ENCODE results near the gene CD276. TPM values are rescaled to one million over a fixed set of nuclear protein-coding genes. Genes with fewer than 3 reads are reported as not detected.

Gene CD276
- total and polyA plus RNA-seq, 7 donors = 7.3 to 15.0 (median 8.9) TPM

- no peaks in the 10 kb centered on the region for H3K36me3 ChIP-seq (ENCODE audit: insufficient read depth in 1 of 2, low read depth in 1 of 2)
- TF ChIP-seq, protein P1, sequence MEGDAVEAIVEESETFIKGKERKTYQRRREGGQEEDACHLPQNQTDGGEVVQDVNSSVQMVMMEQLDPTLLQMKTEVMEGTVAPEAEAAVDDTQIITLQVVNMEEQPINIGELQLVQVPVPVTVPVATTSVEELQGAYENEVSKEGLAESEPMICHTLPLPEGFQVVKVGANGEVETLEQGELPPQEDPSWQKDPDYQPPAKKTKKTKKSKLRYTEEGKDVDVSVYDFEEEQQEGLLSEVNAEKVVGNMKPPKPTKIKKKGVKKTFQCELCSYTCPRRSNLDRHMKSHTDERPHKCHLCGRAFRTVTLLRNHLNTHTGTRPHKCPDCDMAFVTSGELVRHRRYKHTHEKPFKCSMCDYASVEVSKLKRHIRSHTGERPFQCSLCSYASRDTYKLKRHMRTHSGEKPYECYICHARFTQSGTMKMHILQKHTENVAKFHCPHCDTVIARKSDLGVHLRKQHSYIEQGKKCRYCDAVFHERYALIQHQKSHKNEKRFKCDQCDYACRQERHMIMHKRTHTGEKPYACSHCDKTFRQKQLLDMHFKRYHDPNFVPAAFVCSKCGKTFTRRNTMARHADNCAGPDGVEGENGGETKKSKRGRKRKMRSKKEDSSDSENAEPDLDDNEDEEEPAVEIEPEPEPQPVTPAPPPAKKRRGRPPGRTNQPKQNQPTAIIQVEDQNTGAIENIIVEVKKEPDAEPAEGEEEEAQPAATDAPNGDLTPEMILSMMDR (IDR thresholded peaks at IDR 0.05) = no peak
- H3K27me3 ChIP-seq (ENCODE audit: insufficient read depth in 3 of 3, low read length in 2 of 3) = peaks cover 0 to 17% (median 0%) of the 10 kb centered on the region in 3 donors
- no peaks in the 10 kb centered on the region for H3K4me1 ChIP-seq
- intact Hi-C loops (cut with DNase I) = no loop called here
- DNase-seq = no peak
- WGBS, 3 donors = 90 to 95% (median 92%) methylated on average over 25 of the region's 25 CpGs
- H3K9me3 ChIP-seq = no peaks in the 10 kb centered on the region
- no peak overlapping the region for H3K4me3 ChIP-seq
- no peak for ATAC-seq
- no peak overlapping the region for H3K27ac ChIP-seq
Observed at GRCh38 chr15:73740152-73741048, 56.2 kb downstream of the CD276 start.

DNA sequence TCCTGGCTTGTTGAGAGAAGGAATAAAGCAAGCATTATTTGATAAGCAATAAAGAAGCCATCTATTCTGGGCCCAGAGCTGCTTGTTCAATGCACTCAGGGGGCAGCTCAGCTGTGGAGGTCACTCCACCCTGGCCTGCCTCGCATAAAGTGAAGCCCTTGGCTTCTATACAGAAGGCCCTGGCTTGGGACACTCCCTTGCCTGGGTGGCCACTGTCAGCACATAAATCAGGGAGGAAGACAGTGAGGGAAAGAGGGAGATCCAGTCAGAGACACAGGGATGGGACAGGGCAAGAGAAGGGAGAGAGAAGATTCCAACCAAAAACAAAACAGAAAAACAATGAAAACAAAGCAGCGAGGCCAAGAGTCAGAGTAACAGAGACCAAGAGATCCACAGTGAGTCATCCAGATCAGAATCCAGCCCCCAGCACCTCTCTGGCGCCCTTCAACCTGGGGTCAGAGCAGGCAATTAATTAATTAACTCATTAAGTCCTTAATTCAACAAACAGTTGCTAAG, 57.2 kb downstream of the CD276 start:
- peaks cover 0 to 11% (median 0%) of the 10 kb centered on the region in 3 donors for H3K27me3 ChIP-seq (ENCODE audit: insufficient read depth in 3 of 3, low read length in 2 of 3)
- H3K4me1 ChIP-seq = no peaks in the 10 kb centered on the region
- H3K4me3 ChIP-seq = no peak overlapping the region
- no peak for ATAC-seq
- intact Hi-C loops (cut with DNase I) = no loop called here
- H3K36me3 ChIP-seq (ENCODE audit: insufficient read depth in 1 of 2, low read depth in 1 of 2) = no peaks in the 10 kb centered on the region
- no peak for DNase-seq
- no peaks in the 10 kb centered on the region for H3K9me3 ChIP-seq
- TF ChIP-seq, protein P1 (IDR thresholded peaks at IDR 0.05) = no peak
- H3K27ac ChIP-seq = no peak overlapping the region
- 44 to 54% (median 52%) methylated on average over 3 of the region's 3 CpGs for WGBS, 3 donors

GRCh38 chr15:73744293-73744692, 60.1 kb downstream of the CD276 start:
- Histone ChIP-seq H3K27me3 (ENCODE audit: insufficient read depth in 3 of 3, low read length in 2 of 3) (peaks cover 0 to 11% (median 2%) of the 10 kb centered on the region in 3 donors), H3K9me3 (no peaks in the 10 kb centered on the region), H3K27ac (no peak overlapping the region), H3K4me3 (no peak overlapping the region), H3K36me3 (ENCODE audit: insufficient read depth in 1 of 2, low read depth in 1 of 2) (no peaks in the 10 kb centered on the region), H3K4me1 (peaks cover 6% of the 10 kb centered on the region)
- intact Hi-C loops (cut with DNase I) = no loop called here
- no peak for ATAC-seq
- 77 to 87% (median 86%) methylated on average over 1 of the region's 1 CpG for WGBS, 3 donors
- no peak for DNase-seq
- TF ChIP-seq, protein P1 (IDR thresholded peaks at IDR 0.05) = no peak

DNA sequence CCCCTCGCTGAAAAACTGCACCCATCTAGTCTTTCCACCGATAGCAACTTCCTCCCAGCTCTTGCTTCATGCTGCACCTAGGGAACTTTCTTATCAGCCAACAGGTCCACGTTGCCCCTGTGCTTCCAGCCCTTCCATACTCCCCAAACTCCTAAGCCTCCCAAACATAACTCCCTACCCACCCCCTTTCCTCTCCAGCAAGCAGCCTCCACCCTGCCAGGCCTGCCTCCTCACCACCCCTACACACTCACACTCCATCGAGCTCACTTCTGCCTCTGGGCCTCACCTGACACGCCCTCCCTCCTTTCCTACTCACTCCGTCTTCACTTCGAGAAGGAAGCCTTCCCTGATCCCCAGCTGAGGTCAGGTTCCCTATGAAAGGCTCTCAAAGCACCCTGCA, 60.9 kb downstream of the CD276 start:
- Histone ChIP-seq H3K4me1 (peaks cover 6% of the 10 kb centered on the region), H3K4me3 (no peak overlapping the region), H3K27ac (no peak overlapping the region), H3K36me3 (ENCODE audit: insufficient read depth in 1 of 2, low read depth in 1 of 2) (no peaks in the 10 kb centered on the region), H3K27me3 (ENCODE audit: insufficient read depth in 3 of 3, low read length in 2 of 3) (peaks cover 0 to 11% (median 3%) of the 10 kb centered on the region in 3 donors), H3K9me3 (no peaks in the 10 kb centered on the region)
- WGBS, 3 donors = 66 to 75% (median 72%) methylated on average over 5 to 7 of the region's 7 CpGs
- ATAC-seq (no peak), DNase-seq (no peak)
- intact Hi-C loops (cut with DNase I) = no loop called here
- TF ChIP-seq, protein P1 (IDR thresholded peaks at IDR 0.05) = no peak

All from psoas muscle (tissue), 8 donors.